ENCODE data around the gene ANKRD37.
"Not testable (repeated sequence)": the region's sequence is repeated elsewhere in the genome, so short reads cannot be mapped to it uniquely, and the experiment has no call there.

The ANKRD37 gene

GRCh38 chr4:185359767-185360446, 36.7 kb upstream of the ANKRD37 start:
- Histone ChIP-seq H3K4me2 (ENCODE audit: low read depth, low read length, poor library complexity, severe bottlenecking) (no peak overlapping the region), H3K27me3 (ENCODE audit: low read length) (no peaks in the 10 kb centered on the region), H2AFZ (ENCODE audit: low read depth, low read length, severe bottlenecking) (no peak overlapping the region), H4K20me1 (ENCODE audit: low read depth, low read length) (no peaks in the 10 kb centered on the region), H3K79me2 (ENCODE audit: insufficient read depth, low read length) (no peaks in the 10 kb centered on the region), H3K9ac (ENCODE audit: low read length) (no peak overlapping the region), H3F3A (ENCODE audit: insufficient read depth) (0 out of 2 replicates have a peak, but pooled peaks cover 3% of the 10 kb centered on the region), H3K27ac (ENCODE audit: low read depth, low read length) (no peak overlapping the region), H3K9me3 (ENCODE audit: insufficient read depth, low read length) (no peaks in the 10 kb centered on the region), H3K36me3 (ENCODE audit: low read length) (peaks cover 4% of the 10 kb centered on the region; the same call in 1 of the 2 replicates), H3K9me2 (replicated peaks; ENCODE audit: insufficient read depth, low read length) (no peaks in the 10 kb centered on the region), H3K4me3 (ENCODE audit: insufficient read depth, low read length, poor library complexity, severe bottlenecking) (no peak overlapping the region)
- no peak for TF ChIP-seq EZH2phosphoT487 (conservative IDR thresholded peaks at IDR 0.05; ENCODE audit: low read length)
- no peak for TF ChIP-seq CTCF (IDR thresholded peaks at IDR 0.05; ENCODE audit: insufficient read depth, low read length, poor library complexity, severe bottlenecking)

- Histone ChIP-seq H3K9ac (ENCODE audit: low read length) (no peak overlapping the region), H3K36me3 (ENCODE audit: low read length) (peaks cover 4% of the 10 kb centered on the region; the same call in 1 of the 2 replicates), H3K79me2 (ENCODE audit: insufficient read depth, low read length) (no peaks in the 10 kb centered on the region), H3F3A (ENCODE audit: insufficient read depth) (0 out of 2 replicates have a peak, but pooled peaks cover 6% of the 10 kb centered on the region), H2AFZ (ENCODE audit: low read depth, low read length, severe bottlenecking) (no peak overlapping the region), H4K20me1 (ENCODE audit: low read depth, low read length) (no peaks in the 10 kb centered on the region), H3K4me3 (ENCODE audit: insufficient read depth, low read length, poor library complexity, severe bottlenecking) (no peak overlapping the region), H3K27me3 (ENCODE audit: low read length) (no peaks in the 10 kb centered on the region), H3K9me3 (ENCODE audit: insufficient read depth, low read length) (no peaks in the 10 kb centered on the region), H3K9me2 (replicated peaks; ENCODE audit: insufficient read depth, low read length) (no peaks in the 10 kb centered on the region), H3K4me2 (ENCODE audit: low read depth, low read length, poor library complexity, severe bottlenecking) (no peak overlapping the region), H3K27ac (ENCODE audit: low read depth, low read length) (no peak overlapping the region)
- TF ChIP-seq EZH2phosphoT487 (conservative IDR thresholded peaks at IDR 0.05; ENCODE audit: low read length) (no peak), CTCF (IDR thresholded peaks at IDR 0.05; ENCODE audit: insufficient read depth, low read length, poor library complexity, severe bottlenecking) (no peak)
Observed at GRCh38 chr4:185361872-185362271, 34.8 kb upstream of the ANKRD37 start.

- not testable (repeated sequence) for H3K27ac ChIP-seq (ENCODE audit: low read depth, low read length); H3K4me3 ChIP-seq (ENCODE audit: insufficient read depth, low read length, poor library complexity, severe bottlenecking); H3F3A ChIP-seq (ENCODE audit: insufficient read depth); H3K27me3 ChIP-seq (ENCODE audit: low read length); H3K36me3 ChIP-seq (ENCODE audit: low read length); H2AFZ ChIP-seq (ENCODE audit: low read depth, low read length, severe bottlenecking); H3K9me3 ChIP-seq (ENCODE audit: insufficient read depth, low read length); H3K9ac ChIP-seq (ENCODE audit: low read length); H3K9me2 ChIP-seq (replicated peaks; ENCODE audit: insufficient read depth, low read length); H4K20me1 ChIP-seq (ENCODE audit: low read depth, low read length); H3K79me2 ChIP-seq (ENCODE audit: insufficient read depth, low read length); H3K4me2 ChIP-seq (ENCODE audit: low read depth, low read length, poor library complexity, severe bottlenecking)
Observed at GRCh38 chr4:185362570-185362969, 34.1 kb upstream of the ANKRD37 start.

- H3F3A ChIP-seq (ENCODE audit: insufficient read depth): 0 out of 2 replicates have a peak, but pooled peaks cover 6% of the 10 kb centered on the region
- TF ChIP-seq CTCF (IDR thresholded peaks at IDR 0.05; ENCODE audit: insufficient read depth, low read length, poor library complexity, severe bottlenecking): no peak
- TF ChIP-seq EZH2phosphoT487 (conservative IDR thresholded peaks at IDR 0.05; ENCODE audit: low read length): no peak
- no peaks in the 10 kb centered on the region for H3K9me3 ChIP-seq (ENCODE audit: insufficient read depth, low read length)
- no peaks in the 10 kb centered on the region for H3K27me3 ChIP-seq (ENCODE audit: low read length)
- no peaks in the 10 kb centered on the region for H4K20me1 ChIP-seq (ENCODE audit: low read depth, low read length)
- H3K27ac ChIP-seq (ENCODE audit: low read depth, low read length): no peak overlapping the region
- H3K79me2 ChIP-seq (ENCODE audit: insufficient read depth, low read length): no peaks in the 10 kb centered on the region
- H3K9me2 ChIP-seq (replicated peaks; ENCODE audit: insufficient read depth, low read length): no peaks in the 10 kb centered on the region
- no peak overlapping the region for H3K4me2 ChIP-seq (ENCODE audit: low read depth, low read length, poor library complexity, severe bottlenecking)
- no peak overlapping the region for H3K4me3 ChIP-seq (ENCODE audit: insufficient read depth, low read length, poor library complexity, severe bottlenecking)
- no peak overlapping the region for H2AFZ ChIP-seq (ENCODE audit: low read depth, low read length, severe bottlenecking)
- H3K36me3 ChIP-seq (ENCODE audit: low read length): peaks cover 4% of the 10 kb centered on the region; the same call in 1 of the 2 replicates
- no peak overlapping the region for H3K9ac ChIP-seq (ENCODE audit: low read length)
Observed at GRCh38 chr4:185363251-185363650, 33.4 kb upstream of the ANKRD37 start.
